Activated CD4-positive, alpha-beta memory T cell treated with anti-CD3 and anti-CD28 coated beads for 36 hours (primary cell): Measurements from ENCODE around the gene IL27RA. TPM values are rescaled to one million over a fixed set of nuclear protein-coding genes. Genes with fewer than 3 reads are reported as not detected.

Experiments
- CTCF ChIA-PET: fragments of 350-600 bp; sonication (Branson Sonifier 250); formaldehyde crosslinking; loops from one replicate; lab custom pipeline; 2021; ENCODE audit warnings: antibody characterized with exemption, inconsistent platforms; lab: Charles Lee
- POLR2A ChIA-PET: fragments of 350-600 bp; sonication (Branson Sonifier 250); formaldehyde crosslinking; loops from one replicate; lab custom pipeline; 2021; ENCODE audit warnings: antibody characterized with exemption; lab: Charles Lee
- DNase-seq: peaks from one replicate; pipeline ENCODE4 v3.0.0-alpha.2; 2020
- H3K27ac Mint-ChIP-seq: one replicate; pipeline ENCODE4 v1.8.0; 2021; ENCODE audit warnings: mixed read lengths
- H3K27me3 Mint-ChIP-seq: one replicate; pipeline ENCODE4 v1.8.0; 2021; ENCODE audit warnings: mixed read lengths
- H3K36me3 Mint-ChIP-seq: one replicate; pipeline ENCODE4 v1.8.0; 2021; ENCODE audit warnings: mixed read lengths
- H3K4me1 Mint-ChIP-seq: one replicate; pipeline ENCODE4 v1.8.0; 2021; ENCODE audit warnings: low read depth, mixed read lengths
- H3K4me3 Mint-ChIP-seq: one replicate; pipeline ENCODE4 v1.8.0; 2021; ENCODE audit warnings: mild to moderate bottlenecking, mixed read lengths
- H3K9me3 Mint-ChIP-seq: one replicate; pipeline ENCODE4 v1.8.0; 2021; ENCODE audit warnings: mixed read lengths
- intact Hi-C: fragments of 100-400 bp; cut with micrococcal nuclease; formaldehyde crosslinking; loops from one replicate; pipeline ENCODE4 v1.15.1; 2023
- total RNA-seq, 2 experiments: library from RNA; stranded (reverse); gene quantifications; one replicate each; pipeline ENCODE4 v1.2.3, GENCODE V29; 2021

Gene IL27RA
- total RNA-seq, 2 experiments from 2014 or later, result 61.9 to 62.0 TPM

DNA sequence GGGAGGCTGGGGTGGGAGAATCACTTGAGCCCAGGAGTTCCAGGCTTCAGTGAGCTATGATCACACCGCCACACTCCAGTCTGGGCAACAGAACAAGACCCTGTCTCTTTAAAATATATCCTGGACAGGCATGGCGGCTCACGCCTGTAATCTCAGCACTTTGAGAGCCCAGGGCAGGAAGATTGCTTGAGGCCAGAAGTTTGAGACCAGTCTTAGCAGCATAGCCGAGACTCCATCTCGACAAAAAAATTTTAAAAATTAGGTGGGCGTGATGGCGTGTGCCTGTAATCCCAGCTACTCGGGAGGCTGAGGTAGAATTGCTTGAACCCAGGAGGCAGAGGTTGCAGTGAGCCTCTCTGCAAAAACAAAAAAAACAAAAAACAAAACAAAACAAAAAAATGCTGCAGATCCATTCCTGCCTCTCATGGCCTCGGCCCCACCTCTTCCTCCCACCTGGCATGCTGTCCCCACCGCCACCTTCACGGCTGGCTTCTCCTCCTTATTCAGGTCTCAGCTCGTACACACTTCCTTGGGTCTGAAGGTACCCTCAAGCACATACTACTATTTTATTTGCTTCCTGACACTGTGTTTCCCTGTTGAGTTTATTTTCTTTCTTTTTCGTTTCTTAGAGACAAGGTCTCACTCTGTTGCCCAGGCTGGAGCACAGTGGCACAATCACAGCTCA lies 30.7 kb upstream of the IL27RA start:
- H3K36me3 Mint-ChIP-seq, result peaks cover 15% of the 10 kb centered on the region
- peak overlapping the region; percentile 90 for H3K27ac Mint-ChIP-seq
- H3K9me3 Mint-ChIP-seq, result peaks cover 10% of the 10 kb centered on the region
- H3K27me3 Mint-ChIP-seq, result no peaks in the 10 kb centered on the region
- H3K4me1 Mint-ChIP-seq, result peaks cover 41% of the 10 kb centered on the region
- ChIA-PET CTCF (interaction anchor here (0.7 to 1.2 kb wide), 2 partner anchors 31 to 939 kb away, joined by 4 to 5 read pairs; partner anchors contain the start of gene IL27RA), POLR2A (no interaction called here)
- intact Hi-C loops, result loop anchor here (10.0 kb wide), 1 partner anchor 364 kb away; no protein-coding TSS in a partner anchor
- no peak for DNase-seq
- no peak overlapping the region for H3K4me3 Mint-ChIP-seq

DNA sequence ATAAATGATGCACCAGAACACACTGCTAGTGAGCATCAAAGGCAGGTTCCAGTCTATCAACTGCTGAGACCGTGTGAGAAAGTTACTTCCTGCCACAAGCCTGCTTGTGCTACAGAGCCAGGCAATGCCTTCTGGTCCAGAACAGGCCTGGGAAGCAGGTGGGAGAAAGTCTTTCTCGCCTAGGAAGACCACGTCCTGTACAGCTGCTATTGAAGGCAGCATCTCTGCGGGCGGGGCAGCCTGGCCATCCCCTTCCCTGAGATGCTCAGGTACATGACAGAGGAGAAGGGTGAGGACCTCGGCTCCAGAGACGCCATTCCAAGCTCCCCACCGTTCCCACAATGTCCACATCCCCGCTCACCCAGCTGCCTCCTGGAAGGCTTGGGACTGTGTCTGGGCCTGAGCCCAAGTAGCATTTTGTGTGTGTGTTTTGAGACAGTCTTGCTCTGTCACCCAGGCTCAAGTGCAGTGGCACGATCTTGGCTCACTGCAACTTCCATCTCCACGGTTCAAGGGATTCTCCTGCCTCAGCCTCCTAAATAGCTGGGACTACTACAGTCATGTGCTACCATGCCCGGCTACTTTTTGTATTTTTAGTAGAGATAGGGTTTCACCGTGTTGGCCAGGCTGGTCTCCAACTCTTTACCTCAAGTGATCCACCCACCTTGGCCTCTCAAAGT lies 28.9 kb upstream of the IL27RA start:
- Mint-ChIP-seq H3K36me3 (peaks cover 15% of the 10 kb centered on the region), H3K27ac (peak overlapping the region; percentile 96), H3K27me3 (no peaks in the 10 kb centered on the region), H3K4me3 (peak overlapping the region; percentile 68), H3K4me1 (peaks cover 44% of the 10 kb centered on the region), H3K9me3 (peaks cover 10% of the 10 kb centered on the region)
- POLR2A ChIA-PET, result interaction anchor here (1.3 to 2.5 kb wide), 4 partner anchors 14 to 156 kb away, joined by 3 to 12 read pairs (median 6); partner anchors contain the start of gene IL27RA
- DNase-seq, result peak; percentile 48
- intact Hi-C loops, result loop anchor here (10.0 kb wide), 1 partner anchor 362 kb away; no protein-coding TSS in a partner anchor
- CTCF ChIA-PET, result interaction anchor here (0.7 to 2.4 kb wide), 5 partner anchors 15 to 398 kb away, joined by 3 to 8 read pairs (median 6); partner anchors contain the start of gene IL27RA

DNA sequence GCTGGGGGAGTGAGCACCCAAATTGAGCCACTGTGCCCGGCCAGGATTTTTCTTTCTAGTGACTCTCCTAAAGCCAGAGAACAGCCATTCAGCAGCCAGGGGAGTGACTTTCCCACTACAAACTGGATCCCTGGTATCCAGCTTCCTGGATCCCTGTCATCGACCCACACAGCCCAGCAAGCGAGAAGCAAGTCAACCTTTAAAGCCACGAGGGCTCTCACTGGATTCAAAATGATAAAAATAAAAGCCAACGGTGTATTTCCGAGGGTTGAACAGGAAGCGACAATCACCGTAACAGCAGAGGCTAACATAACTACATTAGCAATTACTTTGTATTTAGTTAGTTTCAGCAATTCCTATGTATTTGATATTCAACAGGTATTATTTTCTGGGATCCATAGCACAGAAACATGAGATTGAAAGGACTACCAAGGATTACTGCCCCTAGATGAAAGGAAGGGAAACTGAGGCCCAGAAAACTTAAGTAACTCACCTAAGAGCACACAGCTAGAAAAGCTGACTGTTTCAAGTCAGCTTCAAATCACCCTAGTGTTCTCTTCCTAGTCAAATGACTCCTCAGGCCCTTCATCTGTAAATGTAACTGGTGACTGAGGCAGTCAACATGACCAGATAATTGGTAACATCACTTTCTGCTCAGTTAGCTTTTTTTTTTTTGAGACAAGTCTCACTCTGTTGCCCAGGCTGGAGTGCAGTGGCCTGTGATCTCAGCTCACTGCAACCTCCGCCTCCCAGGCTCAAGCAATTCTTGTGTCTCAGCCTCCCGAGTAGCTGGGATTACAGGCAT lies 28.1 kb upstream of the IL27RA start:
- CTCF ChIA-PET, result interaction anchor here (0.7 to 2.4 kb wide), 5 partner anchors 16 to 397 kb away, joined by 3 to 8 read pairs (median 6); partner anchors contain the start of gene IL27RA

DNA sequence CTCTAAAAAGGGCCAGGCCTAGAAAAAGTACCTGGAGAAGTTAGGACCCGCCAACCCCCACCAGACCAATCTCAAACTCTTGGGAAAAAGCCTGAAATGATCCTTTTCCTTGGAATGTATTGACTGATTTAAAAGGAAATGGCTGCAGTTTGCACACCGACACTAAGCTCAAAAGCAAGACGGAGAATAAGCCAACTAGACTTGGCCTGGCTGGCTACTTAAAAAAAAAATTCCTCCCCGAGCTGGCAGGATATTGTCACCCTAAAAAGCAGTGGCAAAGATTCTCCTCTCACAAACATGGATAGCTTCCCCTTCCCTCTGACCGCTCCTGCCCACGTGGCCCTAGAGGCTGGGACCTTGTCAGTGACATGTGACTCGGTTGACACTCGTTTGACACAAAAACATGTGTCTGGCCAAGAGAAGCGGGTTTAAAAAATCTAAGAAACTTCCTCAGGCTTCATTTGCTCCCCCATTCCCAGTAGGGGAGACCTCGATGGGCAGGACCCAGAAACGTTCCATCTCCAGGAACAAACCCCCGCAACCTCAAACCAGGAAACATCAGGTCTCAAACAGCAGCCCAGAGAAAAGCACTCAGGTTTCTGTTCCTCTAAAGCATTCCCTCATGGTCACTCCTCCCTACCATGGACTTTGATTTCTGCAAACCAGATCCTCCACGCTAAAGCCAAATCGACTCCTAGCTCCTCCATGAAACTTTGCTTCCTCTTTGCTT lies 26.8 kb upstream of the IL27RA start:
- POLR2A ChIA-PET, result interaction anchor here (0.6 to 1.4 kb wide), 5 partner anchors 26 to 419 kb away, joined by 3 to 4 read pairs (median 3); partner anchors contain the start of gene IL27RA
- H3K4me1 Mint-ChIP-seq, result peaks cover 44% of the 10 kb centered on the region
- no peak for DNase-seq
- peaks cover 4% of the 10 kb centered on the region for H3K36me3 Mint-ChIP-seq
- H3K9me3 Mint-ChIP-seq, result peaks cover 2% of the 10 kb centered on the region
- peak overlapping the region; percentile 77 for H3K4me3 Mint-ChIP-seq
- no peaks in the 10 kb centered on the region for H3K27me3 Mint-ChIP-seq
- H3K27ac Mint-ChIP-seq, result peak overlapping the region; percentile 85
- intact Hi-C loops, result loop anchor here (10.0 kb wide), 1 partner anchor 360 kb away; no protein-coding TSS in a partner anchor
- CTCF ChIA-PET, result interaction anchor here (0.6 to 2.6 kb wide), 7 partner anchors 17 to 142 kb away, joined by 3 to 13 read pairs (median 4); partner anchors contain the start of genes ASF1B and IL27RA

More for the DNA sequence above, 28.1 kb upstream of the IL27RA start:
- POLR2A ChIA-PET, result interaction anchor here (0.6 to 2.5 kb wide), 9 partner anchors 15 to 500 kb away, joined by 3 to 12 read pairs (median 3); partner anchors contain the start of gene IL27RA
- peak overlapping the region; percentile 68 for H3K4me3 Mint-ChIP-seq
- no peaks in the 10 kb centered on the region for H3K27me3 Mint-ChIP-seq
- peaks cover 10% of the 10 kb centered on the region for H3K9me3 Mint-ChIP-seq
- peak overlapping the region; percentile 96 for H3K27ac Mint-ChIP-seq
- intact Hi-C loops, result loop anchor here (10.0 kb wide), 1 partner anchor 361 kb away; no protein-coding TSS in a partner anchor
- peak; percentile 47 for DNase-seq
- H3K4me1 Mint-ChIP-seq, result peaks cover 44% of the 10 kb centered on the region
- peaks cover 15% of the 10 kb centered on the region for H3K36me3 Mint-ChIP-seq

DNA sequence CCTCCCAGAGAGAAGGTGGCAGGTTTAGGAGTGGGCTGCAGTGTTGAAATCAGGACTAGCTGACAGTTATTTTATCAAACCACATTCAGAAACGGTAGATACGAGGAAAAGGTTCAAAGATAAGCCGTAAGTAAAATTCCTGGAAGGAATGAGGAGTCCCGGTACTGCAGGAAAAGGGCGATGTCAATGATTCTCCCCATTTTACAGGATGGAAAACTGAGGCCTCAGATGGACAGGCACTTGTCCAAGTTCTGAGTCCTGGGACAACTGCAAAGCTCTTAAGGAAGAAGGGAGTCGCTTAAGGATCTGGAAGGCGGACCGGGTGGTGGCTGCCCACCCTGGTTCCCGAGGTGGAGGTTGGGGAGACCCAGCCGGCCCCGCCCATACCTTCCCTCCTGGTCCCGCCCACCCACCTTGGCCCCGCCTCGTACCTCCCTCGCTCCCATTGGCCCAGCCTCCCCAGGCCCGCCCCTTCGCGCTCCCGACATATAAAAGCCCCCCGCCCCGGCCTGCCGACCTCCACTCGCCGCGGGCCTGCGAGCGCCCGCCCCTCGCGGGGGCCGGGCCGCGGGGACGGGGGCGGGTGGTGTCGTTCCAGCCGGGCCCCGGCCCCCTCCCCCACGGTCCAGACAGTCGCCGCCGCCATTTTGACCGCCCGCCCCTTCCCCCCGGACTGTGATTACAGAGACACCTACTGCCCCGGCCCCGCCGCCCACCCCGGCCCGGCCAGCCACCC lies 26.0 kb upstream of the IL27RA start:
- CTCF ChIA-PET, result interaction anchor here (0.6 to 2.6 kb wide), 5 partner anchors 19 to 143 kb away, joined by 3 to 13 read pairs (median 3); partner anchors contain the start of genes ASF1B and IL27RA

DNA sequence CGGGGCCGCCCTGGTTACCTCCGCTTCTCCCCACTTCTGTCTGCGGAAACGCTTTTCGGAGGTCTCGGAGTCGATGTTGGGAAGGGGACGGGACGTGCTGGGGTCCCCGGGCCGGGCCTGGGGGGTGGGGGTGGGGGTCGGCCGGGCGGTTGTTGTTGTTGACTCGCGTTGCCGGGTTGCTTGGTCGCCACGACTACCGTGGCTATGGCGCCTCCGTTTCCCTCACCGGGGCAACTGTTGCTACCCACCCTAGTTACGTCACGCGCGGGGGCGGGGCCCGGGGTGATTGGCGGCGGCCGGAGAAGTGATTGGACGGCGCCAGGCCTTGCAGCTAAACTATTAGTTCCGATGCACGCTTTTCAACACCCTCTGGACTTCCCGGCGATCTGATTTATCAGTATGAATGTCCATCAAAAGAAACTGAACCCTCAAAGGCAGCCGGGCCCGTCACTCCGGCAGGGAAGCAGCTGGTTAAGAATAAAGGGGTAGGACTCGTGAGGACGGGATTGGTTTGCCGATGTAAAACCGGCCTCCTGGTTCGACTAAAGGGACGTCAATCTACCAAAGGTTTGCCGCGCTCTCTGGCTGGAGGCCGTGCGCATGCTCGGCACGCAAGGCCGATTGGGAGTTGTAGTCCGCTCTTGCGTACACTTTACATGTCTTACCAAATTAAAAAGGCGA lies 25.3 kb upstream of the IL27RA start, which contains the start of gene RFX1:
TSS of gene RFX1 (minus strand) at position 236 of the 681 bp plus-strand sequence. CDS start 12,477 bp downstream, outside the sequence.
- H3K4me1 Mint-ChIP-seq, result peaks cover 38% of the 10 kb centered on the region
- peak; percentile 100 for DNase-seq
- intact Hi-C loops, result loop anchor here (1.0 to 10.0 kb wide), 5 partner anchors 20 to 359 kb away; partner anchors contain the start of genes BRME1, CC2D1A and DCAF15
- CTCF ChIA-PET, result interaction anchor here (0.7 to 2.6 kb wide), 4 partner anchors 19 to 66 kb away, joined by 3 to 13 read pairs (median 3); partner anchors contain the start of genes IL27RA and MISP3
- H3K9me3 Mint-ChIP-seq, result no peaks in the 10 kb centered on the region
- H3K27me3 Mint-ChIP-seq, result no peaks in the 10 kb centered on the region
- H3K4me3 Mint-ChIP-seq, result peak within 1 kb of the TSS; percentile 89
- POLR2A ChIA-PET, result interaction anchor here (0.8 to 1.8 kb wide), 12 partner anchors 13 to 124 kb away, joined by 3 to 12 read pairs (median 3); partner anchors contain the start of genes DCAF15, IL27RA and PRKACA
- no peaks in the 10 kb centered on the region for H3K36me3 Mint-ChIP-seq
- H3K27ac Mint-ChIP-seq, result peak within 1 kb of the TSS; percentile 97

More for the DNA sequence above, 26.0 kb upstream of the IL27RA start:
- Mint-ChIP-seq H3K9me3 (no peaks in the 10 kb centered on the region), H3K4me1 (peaks cover 42% of the 10 kb centered on the region), H3K36me3 (peaks cover 2% of the 10 kb centered on the region), H3K27ac (peak overlapping the region; percentile 85), H3K4me3 (peak overlapping the region; percentile 77), H3K27me3 (no peaks in the 10 kb centered on the region)
- POLR2A ChIA-PET, result interaction anchor here (0.6 to 1.8 kb wide), 13 partner anchors 12 to 418 kb away, joined by 3 to 12 read pairs (median 3); partner anchors contain the start of genes DCAF15 and IL27RA
- DNase-seq, result peak; percentile 95
- intact Hi-C loops, result loop anchor here (1.0 to 10.0 kb wide), 5 partner anchors 19 to 359 kb away; partner anchors contain the start of genes BRME1, CC2D1A and DCAF15

DNA sequence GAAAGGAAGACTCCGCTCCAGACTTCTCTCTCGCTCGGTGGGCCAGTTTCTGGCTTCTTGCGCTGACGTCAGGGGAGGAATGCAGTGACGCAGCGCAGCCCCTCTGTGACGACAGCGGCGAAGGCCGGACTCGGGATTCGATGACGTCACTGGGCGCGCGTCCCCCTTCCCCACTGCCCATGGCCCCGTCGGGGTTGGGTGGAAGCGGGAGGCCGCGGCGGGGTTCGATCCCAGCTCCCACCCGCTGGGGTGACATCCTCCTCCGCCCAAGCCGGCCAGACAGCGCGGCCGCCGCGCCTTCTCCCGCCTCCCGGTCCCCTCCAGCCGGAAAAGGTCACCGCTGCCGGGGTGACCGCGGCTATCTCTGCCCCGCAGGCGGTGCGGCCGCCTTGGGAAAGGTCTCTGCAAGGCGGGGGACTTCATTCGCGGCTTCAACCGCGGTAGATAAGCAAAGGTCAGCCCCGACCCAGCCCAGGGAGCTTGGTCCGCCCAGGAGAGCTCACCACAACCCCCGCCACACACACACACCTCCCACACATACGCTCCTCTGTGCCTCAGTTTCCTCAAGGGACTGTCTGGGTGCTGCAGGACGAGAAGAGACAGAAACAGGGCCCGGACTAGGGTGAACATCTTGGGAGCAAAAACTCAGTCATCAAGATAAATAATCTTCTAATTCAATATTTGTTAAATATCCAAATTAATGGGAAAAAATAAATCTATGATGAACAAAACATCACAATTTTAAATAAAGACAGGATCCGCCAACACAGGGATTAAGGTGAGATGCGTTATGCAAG lies 24.6 kb upstream of the IL27RA start:
- no peaks in the 10 kb centered on the region for H3K27me3 Mint-ChIP-seq
- peaks cover 33% of the 10 kb centered on the region for H3K4me1 Mint-ChIP-seq
- no peak for DNase-seq
- H3K9me3 Mint-ChIP-seq, result no peaks in the 10 kb centered on the region
- ChIA-PET CTCF (interaction anchor here (0.7 to 2.6 kb wide), 4 partner anchors 20 to 65 kb away, joined by 3 to 13 read pairs (median 3); partner anchors contain the start of genes IL27RA and MISP3), POLR2A (interaction anchor here (0.8 to 1.8 kb wide), 10 partner anchors 13 to 111 kb away, joined by 3 to 12 read pairs (median 4); partner anchors contain the start of genes DCAF15, IL27RA and PRKACA)
- peak overlapping the region; percentile 89 for H3K4me3 Mint-ChIP-seq
- intact Hi-C loops, result loop anchor here (1.0 to 10.0 kb wide), 5 partner anchors 21 to 358 kb away; partner anchors contain the start of genes BRME1, CC2D1A and DCAF15
- peak overlapping the region; percentile 97 for H3K27ac Mint-ChIP-seq
- H3K36me3 Mint-ChIP-seq, result no peaks in the 10 kb centered on the region

DNA sequence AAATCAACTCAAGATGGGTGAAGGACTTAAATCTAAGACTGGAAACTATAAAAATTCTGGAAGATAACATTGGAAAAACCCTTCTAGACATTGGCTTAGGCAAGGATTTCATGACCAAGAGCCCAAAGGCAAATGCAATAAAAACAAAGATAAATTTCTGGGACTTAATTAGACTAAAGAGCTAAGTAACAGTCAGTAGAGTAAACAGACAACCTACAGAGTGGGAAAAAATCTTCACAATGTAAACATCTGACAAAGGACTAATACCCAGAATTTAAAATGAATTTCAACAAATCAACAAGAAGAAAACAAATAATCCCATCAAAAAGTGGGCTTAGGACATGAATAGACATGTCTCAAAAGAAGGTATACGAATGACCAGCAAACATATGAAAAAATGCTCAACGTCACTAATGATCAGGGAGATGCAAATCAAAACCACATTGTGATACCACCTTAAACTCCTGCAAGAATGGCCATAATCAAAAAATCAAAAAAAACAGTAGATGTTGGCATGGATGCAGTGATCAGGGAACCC lies 19.1 kb upstream of the IL27RA start:
- intact Hi-C loops, result no loop called here
- Mint-ChIP-seq H3K9me3 (no peaks in the 10 kb centered on the region), H3K27ac (no peak overlapping the region), H3K27me3 (no peaks in the 10 kb centered on the region), H3K4me3 (no peak overlapping the region), H3K36me3 (no peaks in the 10 kb centered on the region), H3K4me1 (peaks cover 5% of the 10 kb centered on the region)
- DNase-seq, result no peak
- POLR2A ChIA-PET, result no interaction called here
- CTCF ChIA-PET, result no interaction called here
